PFSK-1 (cell line): ENCODE data around the gene SV2A.

Experiments used
- FOXP2 ChIP-seq: optimal IDR thresholded peaks from 2 replicates; pipeline ENCODE3; 2011; ENCODE audit warnings: borderline replicate concordance, control low read depth, inconsistent platforms; ENCODE audit not compliant: insufficient read depth; ENCODE audit errors: extremely low read length, extremely low read depth
- POLR2AphosphoS5 ChIP-seq: IDR thresholded peaks from 2 replicates; pipeline ENCODE4 v1.6.1; 2012; ENCODE audit warnings: low read depth, mild to moderate bottlenecking, control low read depth, low read length, moderate library complexity
- REST ChIP-seq, 2 experiments: IDR thresholded peaks; 2 replicates each; pipeline versions ENCODE4 v1.6.1 to v1.8.0; 2011 to 2012; ENCODE audit warnings: low read depth in 2 of 2, low read length in 2 of 2, control low read depth in 1 of 2, inconsistent platforms in 1 of 2, mild to moderate bottlenecking in 1 of 2, moderate library complexity in 1 of 2; ENCODE audit not compliant: insufficient read depth in 1 of 2
- SIN3A ChIP-seq: IDR thresholded peaks from 2 replicates; pipeline ENCODE4 v1.6.1; 2012; ENCODE audit warnings: mild to moderate bottlenecking, low read length, moderate library complexity, borderline replicate concordance; ENCODE audit not compliant: insufficient read depth
- TAF1 ChIP-seq: IDR thresholded peaks from 2 replicates; pipeline ENCODE4 v1.6.1; 2012; ENCODE audit warnings: low read length, control low read depth, borderline replicate concordance; ENCODE audit not compliant: insufficient read depth

SV2A gene

DNA sequence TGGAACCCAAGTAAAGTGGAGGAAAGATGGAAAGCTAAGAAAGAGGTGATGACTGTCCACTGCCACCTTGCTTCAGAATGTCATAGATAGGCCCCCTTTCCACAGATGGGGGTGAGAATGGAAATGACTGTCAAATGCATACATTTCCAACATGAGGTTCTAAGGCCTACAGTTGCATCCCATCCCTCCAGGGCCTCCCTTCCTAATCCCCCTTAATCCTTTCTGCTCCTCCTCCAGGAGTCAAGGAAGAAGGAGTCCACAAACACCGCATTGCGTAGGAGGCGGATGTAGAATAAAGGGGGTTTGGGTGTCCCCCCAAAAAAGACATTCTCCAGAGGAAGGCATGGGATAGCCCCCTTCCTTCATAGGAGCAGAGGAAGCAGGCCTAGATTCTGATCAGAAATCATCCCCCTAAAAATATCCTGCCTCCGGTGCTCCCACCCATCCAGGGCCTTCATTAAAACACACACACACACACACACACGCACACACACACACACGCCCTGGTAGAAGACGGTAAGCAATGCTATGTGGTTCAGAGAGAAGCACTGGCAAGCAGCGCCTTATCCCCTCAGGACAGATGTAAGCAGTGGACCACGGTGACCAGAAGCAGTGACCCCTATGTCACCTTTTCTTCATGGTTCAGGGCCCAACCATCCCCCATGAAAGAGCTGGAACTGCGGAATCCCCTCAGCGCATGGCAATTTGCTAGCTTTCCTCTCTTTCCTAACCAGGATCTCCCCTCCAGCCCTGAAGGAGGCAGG lies 2.0 kb downstream of the SV2A start:
- no peak for TF ChIP-seq REST (IDR thresholded peaks at IDR 0.05; ENCODE audit: insufficient read depth in 1 of 2, low read depth in 2 of 2, low read length in 2 of 2)
- no peak for TF ChIP-seq TAF1
- TF ChIP-seq POLR2AphosphoS5, result no peak
- no peak for TF ChIP-seq SIN3A
- TF ChIP-seq FOXP2, result no peak

DNA sequence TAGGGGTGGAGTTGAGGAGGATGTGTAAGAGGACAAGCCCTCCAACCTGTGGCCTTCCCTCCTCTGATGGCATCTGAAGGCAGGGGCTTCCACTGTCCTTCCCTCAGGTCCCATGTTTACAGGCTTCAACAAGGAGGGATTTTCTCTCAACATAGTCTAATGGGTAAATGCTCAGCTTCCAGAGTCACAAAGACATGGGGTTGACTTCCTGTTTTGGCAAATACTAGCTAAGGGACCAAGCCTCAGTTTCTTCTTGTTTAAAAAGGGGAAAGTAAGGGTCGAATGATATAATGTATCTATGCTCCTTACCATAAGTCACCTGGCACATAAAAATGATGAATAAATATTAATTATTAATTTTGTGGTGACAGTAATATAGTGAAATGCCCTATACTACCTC lies 3.1 kb downstream of the SV2A start:
- TF ChIP-seq SIN3A (no peak), REST (IDR thresholded peaks at IDR 0.05; ENCODE audit: insufficient read depth in 1 of 2, low read depth in 2 of 2, low read length in 2 of 2) (no peak), TAF1 (no peak), FOXP2 (no peak), POLR2AphosphoS5 (no peak)

- no peak for TF ChIP-seq SIN3A
- TF ChIP-seq POLR2AphosphoS5, result no peak
- no peak for TF ChIP-seq TAF1
- no peak for TF ChIP-seq FOXP2
- no peak for TF ChIP-seq REST (IDR thresholded peaks at IDR 0.05; ENCODE audit: insufficient read depth in 1 of 2, low read depth in 2 of 2, low read length in 2 of 2)
These were observed 11.0 kb downstream of the SV2A start for GRCh38 chr1:149906570-149907075.

GRCh38 chr1:149903836-149904491 lies 13.7 kb downstream of the SV2A start:
- TF ChIP-seq TAF1 (no peak), FOXP2 (no peak), REST (IDR thresholded peaks at IDR 0.05; ENCODE audit: insufficient read depth in 1 of 2, low read depth in 2 of 2, low read length in 2 of 2) (no peak), SIN3A (no peak), POLR2AphosphoS5 (no peak)
